Right ventricle myocardium superior (tissue), 1 donor: ENCODE measurements around the gene FUT2. TPM values are rescaled to one million over a fixed set of nuclear protein-coding genes. Genes with fewer than 3 reads are reported as not detected.
"Not testable (repeated sequence)": the region's sequence is repeated elsewhere in the genome, so short reads cannot be mapped to it uniquely, and the experiment has no call there.

Experiments used
- ATAC-seq: fragments of 200-7000 bp; cut with Tn5 transposase; one replicate; pipeline ENCODE4 v1.9.1; 2020; ENCODE audit warnings: mild to moderate bottlenecking; ENCODE audit not compliant: poor library complexity
- DNase-seq: peaks from one replicate; pipeline ENCODE4 v3.0.0-alpha.2; 2020
- intact Hi-C: fragments of 100-400 bp; cut with DNase I; formaldehyde crosslinking; loops from one replicate; pipeline ENCODE4 v1.11.2; 2022
- total RNA-seq: library from RNA; stranded (reverse); fragmentation: NEBNext Ultra II Directional; extraction: Animal tissue kit (Norgen Biotek cat#: 25700); gene quantifications from one replicate; pipeline ENCODE4 v1.2.1, GENCODE V29; 2021
- donor health status: DM: no; HTN: yes; CAD: no; lungs with severe emphysema.

The FUT2 gene
- total RNA-seq, 1 donor from 2014 or later, result not detected

DNA sequence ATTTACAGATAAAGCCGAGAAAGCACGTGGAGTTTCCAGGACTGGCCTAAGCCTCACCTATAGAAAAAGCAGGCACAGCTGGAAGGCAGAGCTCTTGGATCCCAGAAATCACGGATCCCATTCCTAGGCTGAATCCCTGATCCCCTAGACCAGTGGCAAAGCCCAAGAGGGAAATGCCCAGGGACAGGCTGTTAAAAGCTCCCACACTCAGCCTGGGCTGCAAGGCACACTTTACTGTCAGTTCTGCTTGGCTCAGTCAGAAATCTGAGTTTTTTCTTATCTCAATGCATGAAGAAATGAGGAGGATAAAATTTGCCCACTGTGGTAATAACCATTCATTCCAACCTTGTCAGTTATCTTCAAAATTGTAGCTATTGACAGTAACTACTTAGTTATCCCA lies 8.0 kb upstream of the FUT2 start:
- ATAC-seq (no peak), DNase-seq (no peak)
- intact Hi-C loops, result no loop called here

DNA sequence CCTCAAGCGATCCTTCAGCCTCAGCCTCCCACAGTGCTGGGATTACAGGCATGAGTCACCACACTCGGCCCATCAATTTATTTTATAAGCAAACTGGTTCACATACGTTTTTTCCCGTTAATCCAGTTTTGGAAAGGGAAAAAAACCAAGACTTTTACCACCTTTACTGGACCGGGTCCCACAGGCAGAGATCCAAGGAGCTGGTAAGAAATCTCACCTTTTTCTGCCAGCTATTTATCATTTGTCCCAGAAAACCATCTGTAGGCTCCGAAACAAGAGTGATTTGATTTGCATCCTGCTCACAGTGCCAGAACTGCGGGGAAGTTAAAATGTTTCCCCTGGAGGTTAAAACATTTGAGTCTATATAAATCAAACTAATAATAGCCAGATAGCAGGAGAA lies 6.3 kb upstream of the FUT2 start:
- intact Hi-C loops, result no loop called here
- ATAC-seq, result no peak
- DNase-seq, result no peak

- DNase-seq, ATAC-seq, intact Hi-C loops: not testable (repeated sequence)
Measured at GRCh38 chr19:48693629-48694028, 2.1 kb upstream of the FUT2 start.

DNA sequence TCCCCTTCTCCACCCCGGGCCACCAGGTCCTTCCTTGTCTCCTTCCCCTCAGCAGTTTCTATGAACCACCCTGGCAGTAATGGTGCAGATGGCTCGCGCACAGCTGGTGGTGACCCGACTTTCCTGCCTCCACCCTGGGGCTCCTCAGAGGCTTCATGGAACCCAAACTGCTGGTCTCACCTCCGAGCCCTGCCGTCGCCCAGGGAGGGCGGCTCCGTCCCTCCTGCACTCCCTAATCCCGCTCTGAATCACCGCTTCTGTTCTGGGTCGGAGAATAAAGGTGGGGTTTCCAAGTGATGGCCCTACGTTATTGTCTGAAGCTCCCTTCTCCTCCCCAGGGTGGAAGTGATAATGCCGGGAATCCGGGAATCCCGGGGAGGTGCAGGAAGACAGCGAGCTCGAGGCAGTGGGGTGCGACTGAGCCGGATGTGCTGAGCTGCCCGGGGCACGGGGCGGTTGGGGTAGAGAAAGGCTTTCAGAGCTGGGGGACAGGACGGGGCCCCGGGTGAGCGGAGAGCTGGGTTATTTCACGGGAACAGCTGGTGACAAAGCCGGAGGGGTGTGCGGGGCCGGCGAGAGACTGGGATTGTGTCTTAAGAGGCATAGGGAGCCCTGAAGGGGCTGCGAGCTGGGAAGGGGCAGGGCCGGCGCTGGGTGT lies 711 bp downstream of the FUT2 start:
- intact Hi-C loops, result no loop called here
- DNase-seq (no peak), ATAC-seq (peak; percentile 25)

- ATAC-seq, result no peak
- DNase-seq, result no peak
- intact Hi-C loops, result no loop called here
Measured at GRCh38 chr19:48698046-48698445, 2.3 kb downstream of the FUT2 start.

GRCh38 chr19:48702701-48703100 lies 6.9 kb downstream of the FUT2 start:
- DNase-seq (no peak), ATAC-seq (no peak)
- intact Hi-C loops, result no loop called here

DNA sequence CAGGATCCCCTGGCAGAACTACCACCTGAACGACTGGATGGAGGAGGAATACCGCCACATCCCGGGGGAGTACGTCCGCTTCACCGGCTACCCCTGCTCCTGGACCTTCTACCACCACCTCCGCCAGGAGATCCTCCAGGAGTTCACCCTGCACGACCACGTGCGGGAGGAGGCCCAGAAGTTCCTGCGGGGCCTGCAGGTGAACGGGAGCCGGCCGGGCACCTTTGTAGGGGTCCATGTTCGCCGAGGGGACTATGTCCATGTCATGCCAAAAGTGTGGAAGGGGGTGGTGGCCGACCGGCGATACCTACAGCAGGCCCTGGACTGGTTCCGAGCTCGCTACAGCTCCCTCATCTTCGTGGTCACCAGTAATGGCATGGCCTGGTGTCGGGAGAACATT lies 7.5 kb downstream of the FUT2 start:
- no peak for DNase-seq
- ATAC-seq, result no peak
- intact Hi-C loops, result no loop called here

- DNase-seq, result no peak
- intact Hi-C loops, result no loop called here
- ATAC-seq, result no peak
Measured at GRCh38 chr19:48705431-48705830, 9.7 kb downstream of the FUT2 start.

GRCh38 chr19:48708471-48708870 lies 12.7 kb downstream of the FUT2 start:
- DNase-seq (no peak), ATAC-seq (no peak)

DNA sequence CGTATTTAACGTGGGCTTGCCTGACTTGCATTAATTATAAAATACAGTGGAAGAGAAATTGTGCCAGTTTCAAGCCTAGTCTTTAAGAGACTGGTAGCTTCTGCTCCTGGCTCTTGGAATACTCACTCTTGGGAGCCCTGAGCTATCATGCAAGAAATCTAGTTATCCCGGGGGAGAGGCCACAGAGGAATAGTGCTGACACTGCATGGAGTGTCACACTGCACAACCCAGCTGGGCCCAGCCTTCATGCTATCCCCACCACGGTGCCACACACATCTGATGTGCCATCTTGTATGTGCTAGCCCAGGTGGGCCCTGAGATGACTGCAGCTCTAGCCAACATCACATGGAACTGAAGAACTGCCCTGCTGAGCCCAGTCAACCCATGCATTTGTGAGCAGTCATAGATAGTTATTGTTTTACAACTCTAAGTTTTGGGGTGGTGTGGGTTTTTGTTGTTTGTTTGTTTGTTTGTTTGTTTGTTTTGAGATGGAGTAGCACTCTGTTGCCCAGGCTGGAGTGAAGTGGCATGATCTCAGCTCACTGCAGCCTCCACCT lies 15.4 kb downstream of the FUT2 start:
- intact Hi-C loops, result no loop called here
- ATAC-seq (no peak), DNase-seq (no peak)

More at GRCh38 chr19:48708471-48708870, 12.7 kb downstream of the FUT2 start:
- intact Hi-C loops, result no loop called here

- no peak for ATAC-seq
- DNase-seq, result no peak
- intact Hi-C loops, result no loop called here
Measured at GRCh38 chr19:48713041-48713863, 17.5 kb downstream of the FUT2 start.

- ATAC-seq (peak; percentile 92), DNase-seq (peak; percentile 99)
- intact Hi-C loops, result no loop called here
Measured at GRCh38 chr19:48713864-48714755, 18.3 kb downstream of the FUT2 start.

DNA sequence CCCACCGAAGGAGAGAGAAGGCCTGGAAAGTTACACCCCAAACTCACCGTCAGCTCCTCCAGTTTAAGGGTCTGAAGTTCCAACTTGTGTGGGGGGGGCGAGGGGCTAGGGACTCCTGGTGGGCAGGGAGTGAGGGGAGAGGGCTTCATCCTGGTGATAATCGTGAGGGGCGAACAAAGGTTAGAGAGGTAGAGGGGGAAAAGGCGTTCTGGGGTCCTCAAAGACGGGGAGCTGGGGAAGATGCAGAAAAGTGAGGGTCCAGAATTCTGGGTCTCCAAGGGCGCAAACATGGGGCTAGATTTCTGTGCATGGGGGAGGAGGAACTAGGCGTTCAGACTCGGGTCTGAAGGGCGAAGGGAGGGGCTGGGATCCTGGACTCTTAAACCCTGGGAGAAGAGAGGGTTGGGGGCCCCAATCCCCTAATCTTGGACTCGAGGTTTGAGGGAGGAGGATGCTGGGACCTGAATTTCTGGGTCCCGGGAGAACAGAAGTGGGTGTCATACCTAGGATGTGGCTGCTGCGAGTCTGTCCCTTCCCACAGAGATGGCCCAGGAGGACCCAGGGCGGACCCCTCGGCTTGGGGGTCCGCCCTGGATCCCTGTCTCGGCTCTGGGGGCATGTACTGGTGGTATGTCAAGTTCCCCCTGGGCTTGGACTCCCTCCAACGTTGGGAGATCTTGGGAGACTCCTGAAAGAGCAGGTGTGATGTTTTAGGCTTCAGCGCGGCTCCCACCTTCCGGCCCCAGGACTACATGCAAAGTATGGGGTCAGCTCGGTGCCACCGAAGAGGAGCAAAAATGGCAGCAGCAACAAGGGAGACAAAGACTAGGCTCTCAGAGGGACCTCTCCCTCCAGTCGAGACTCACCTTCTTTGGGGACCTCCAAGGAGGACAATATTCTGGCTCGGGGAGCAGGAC lies 19.2 kb downstream of the FUT2 start:
- ATAC-seq (no peak), DNase-seq (no peak)
- intact Hi-C loops, result no loop called here

GRCh38 chr19:48715681-48716171 lies 20.0 kb downstream of the FUT2 start:
- no peak for DNase-seq
- no peak for ATAC-seq
- intact Hi-C loops, result no loop called here

DNA sequence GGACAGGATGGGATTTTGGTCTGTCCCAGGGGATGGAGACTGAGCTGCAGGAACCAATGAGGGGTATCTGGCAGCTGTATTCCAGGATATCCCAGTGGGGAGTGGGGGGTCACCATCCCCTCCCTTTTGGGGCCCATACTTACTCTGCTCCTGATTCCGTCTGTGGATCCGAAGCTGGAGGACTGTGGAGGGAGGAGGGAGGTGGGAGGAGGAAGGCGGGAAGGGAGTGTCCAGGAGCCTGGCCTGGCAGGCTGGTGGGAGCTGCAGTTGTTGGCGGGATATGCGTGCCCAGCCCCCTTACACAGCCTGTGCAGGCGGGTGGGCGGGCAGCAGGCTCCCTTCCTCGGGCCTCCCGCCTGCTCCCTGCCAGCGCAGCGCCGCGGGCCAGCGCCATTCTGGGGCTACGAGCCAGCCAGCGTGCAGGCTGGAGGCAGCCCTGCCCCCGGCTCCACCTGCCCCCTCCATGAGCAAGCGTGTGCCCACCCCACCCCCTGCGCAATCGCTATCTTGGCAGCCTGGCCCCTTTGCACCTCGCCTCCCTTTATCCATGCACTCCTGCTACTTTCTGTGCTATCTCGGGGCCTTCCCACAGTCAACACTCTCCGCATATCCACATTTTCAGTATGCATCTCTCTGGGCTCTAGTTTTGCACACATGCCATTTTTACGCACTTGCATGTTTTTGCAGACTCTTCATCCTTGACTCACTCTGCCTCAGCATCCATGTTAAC lies 21.0 kb downstream of the FUT2 start:
- ATAC-seq, result peak; percentile 0
- intact Hi-C loops, result no loop called here
- DNase-seq, result peak; percentile 78

DNA sequence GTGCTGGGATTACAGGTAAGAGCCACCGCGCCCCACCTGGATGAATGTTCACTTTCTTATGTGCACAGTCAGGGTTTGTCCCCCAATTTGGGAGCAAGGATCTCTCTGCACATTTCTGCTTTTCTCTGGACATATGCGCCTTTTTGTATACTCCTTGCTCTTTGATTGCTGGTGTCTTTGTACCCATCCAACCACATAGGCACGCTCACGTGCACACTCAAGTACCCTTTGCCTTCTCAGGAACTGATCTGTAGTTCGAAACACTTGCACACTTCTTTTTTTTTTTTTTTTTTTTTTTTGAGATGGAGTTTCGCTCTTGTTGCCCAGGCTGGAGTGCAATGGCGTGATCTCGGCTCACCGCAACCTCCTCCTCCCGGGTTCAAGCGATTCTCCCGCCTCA lies 22.3 kb downstream of the FUT2 start:
- DNase-seq, intact Hi-C loops, ATAC-seq: not testable (repeated sequence)

- intact Hi-C loops, result no loop called here
Measured at GRCh38 chr19:48718711-48719231, 23.0 kb downstream of the FUT2 start.

More at GRCh38 chr19:48718711-48719231, 23.0 kb downstream of the FUT2 start:
- ATAC-seq (no peak), DNase-seq (no peak)
